Suprapubic skin (tissue), 4 donors: Measurements from ENCODE around the gene KLHDC9.

Experiments
- CTCF ChIP-seq, 2 donors: fragments of 200-600 bp in 1 of 2; fragments of 450-650 bp in 1 of 2; sonication (generic) in 1 of 2; IDR thresholded peaks; one replicate each; pipeline ENCODE4 v1.5.1; 2016 to 2019; ENCODE audit warnings: antibody characterized with exemption in 2 of 2, mild to moderate bottlenecking in 1 of 2, moderate library complexity in 1 of 2
- EP300 ChIP-seq: sonication (generic); formaldehyde crosslinking; IDR thresholded peaks from one replicate; pipeline ENCODE4 v1.6.1; 2017; ENCODE audit warnings: antibody characterized with exemption
- POLR2A ChIP-seq, 2 donors: fragments of 450-650 bp; IDR thresholded peaks; one replicate each; pipeline ENCODE4 v1.6.1; 2017; ENCODE audit warnings: antibody characterized with exemption in 2 of 2, mild to moderate bottlenecking in 2 of 2, moderate library complexity in 2 of 2
- POLR2AphosphoS5 ChIP-seq, 3 donors: sonication (generic); formaldehyde crosslinking; IDR thresholded peaks; one replicate each; pipeline ENCODE4 v1.6.1; 2017; ENCODE audit warnings: antibody characterized with exemption in 3 of 3

GRCh38 chr1:161082483-161082882 is 15.7 kb upstream of the KLHDC9 start:
- no peak for TF ChIP-seq POLR2AphosphoS5 (IDR thresholded peaks at IDR 0.05)
- TF ChIP-seq CTCF (IDR thresholded peaks at IDR 0.05) = no peak
- no peak for TF ChIP-seq EP300
- no peak for TF ChIP-seq POLR2A (IDR thresholded peaks at IDR 0.05)
